A673 (cell line): ENCODE results near the gene ROPN1. TPM values are rescaled to one million over a fixed set of nuclear protein-coding genes. Genes with fewer than 3 reads are reported as not detected.
A peak's percentile ranks its signal among the peaks of the same experiment; 100 is the strongest.
"Not testable (repeated sequence)": the region's sequence is repeated elsewhere in the genome, so short reads cannot be mapped to it uniquely, and the experiment has no call there.

ENCODE experiments used
- BruUV-seq: library from RNA; stranded (reverse); fragments of 400-500 nt; replicated peaks from 2 replicates; lab custom pipeline; 2021; lab: Mats Ljungman, UMichigan
- CTCF ChIA-PET: fragments of 300-600 bp; sonication (Branson Sonifier 250); formaldehyde crosslinking; loops from one replicate; lab custom pipeline; 2022; ENCODE audit warnings: antibody characterized with exemption; lab: Charles Lee
- POLR2A ChIA-PET: fragments of 300-600 bp; sonication (Branson Sonifier 250); formaldehyde crosslinking; loops from one replicate; lab custom pipeline; 2022; ENCODE audit warnings: antibody characterized with exemption; ENCODE audit not compliant: low non-redundant PET; lab: Charles Lee
- DNase-seq: peaks from one replicate; pipeline ENCODE4 v3.0.0-alpha.2; 2015; ENCODE audit warnings: low spot score
- H3K27ac ChIP-seq: fragments of 200-600 bp; sonication (generic); 2 replicates; pipeline ENCODE4 v1.5.1; 2016; ENCODE audit warnings: mixed run types, low read depth, mild to moderate bottlenecking, mixed read lengths, antibody characterized with exemption, low read length; ENCODE audit not compliant: poor library complexity, severe bottlenecking
- H3K27me3 ChIP-seq: fragments of 200-600 bp; sonication (generic); replicated peaks from 2 replicates; pipeline ENCODE4 v1.6.1; 2017; ENCODE audit warnings: mixed run types, low read depth, mild to moderate bottlenecking, mixed read lengths, antibody characterized with exemption, low read length; ENCODE audit not compliant: insufficient read depth, poor library complexity
- H3K36me3 ChIP-seq: fragments of 200-600 bp; sonication (generic); 2 replicates; pipeline ENCODE4 v1.6.1; 2016; ENCODE audit warnings: mixed run types, mild to moderate bottlenecking, mixed read lengths, antibody characterized with exemption, low read length; ENCODE audit not compliant: insufficient read depth, poor library complexity, severe bottlenecking
- H3K4me1 ChIP-seq: fragments of 200-600 bp; sonication (generic); 2 replicates; pipeline ENCODE4 v1.6.1; 2017; ENCODE audit warnings: mixed run types, mild to moderate bottlenecking, mixed read lengths, antibody characterized with exemption, low read length; ENCODE audit not compliant: insufficient read depth, poor library complexity, severe bottlenecking
- H3K4me3 ChIP-seq: fragments of 200-600 bp; sonication (generic); 2 replicates; pipeline ENCODE4 v1.5.1; 2016; ENCODE audit warnings: low read depth, mixed run types, mild to moderate bottlenecking, mixed read lengths, low read length; ENCODE audit not compliant: poor library complexity, severe bottlenecking
- H3K9me3 ChIP-seq: fragments of 200-600 bp; sonication (generic); 2 replicates; pipeline ENCODE4 v1.6.1; 2016; ENCODE audit warnings: mixed run types, low read depth, mild to moderate bottlenecking, mixed read lengths, antibody characterized with exemption, low read length; ENCODE audit not compliant: poor library complexity, severe bottlenecking
- CTCF ChIP-seq: fragments of 300-800, 200-600 bp; sonication (generic); conservative IDR thresholded peaks from 2 replicates; pipeline ENCODE4 v1.5.1; 2017; ENCODE audit warnings: low read depth, mild to moderate bottlenecking, antibody characterized with exemption, low read length, moderate library complexity, mixed read lengths
- EZH2 ChIP-seq: fragments of 200-600 bp; sonication (generic); IDR thresholded peaks from 2 replicates; pipeline ENCODE4 v1.6.1; 2017; ENCODE audit warnings: borderline replicate concordance, low read depth, mild to moderate bottlenecking, mixed read lengths, antibody characterized with exemption, low read length; ENCODE audit not compliant: poor library complexity, severe bottlenecking
- intact Hi-C: fragments of 100-400 bp; cut with micrococcal nuclease; formaldehyde crosslinking; loops from one replicate; pipeline ENCODE4 v1.10.0; 2022; ENCODE audit not compliant: unreplicated experiment
- total RNA-seq: library from RNA; stranded (reverse); gene quantifications from 2 replicates; pipeline ENCODE4 v1.2.3, GENCODE V29; 2021

ROPN1 gene
- total RNA-seq, 1 experiment from 2014 or later = not detected

GRCh38 chr3:124026516-124026915 is 34.6 kb upstream of the ROPN1 start:
- Histone ChIP-seq H3K27ac (no peak overlapping the region), H3K4me1 (no peaks in the 10 kb centered on the region), H3K4me3 (no peak overlapping the region), H3K9me3 (no peaks in the 10 kb centered on the region), H3K36me3 (no peaks in the 10 kb centered on the region), H3K27me3 (no peaks in the 10 kb centered on the region)
- BruUV-seq = no TSS peak
- intact Hi-C loops = no loop called here
- TF ChIP-seq EZH2 (no peak), CTCF (no peak)
- no peak for DNase-seq
- ChIA-PET CTCF (no interaction called here), POLR2A (no interaction called here)

GRCh38 chr3:124023531-124023930 is 31.6 kb upstream of the ROPN1 start:
- H3K4me3 ChIP-seq, BruUV-seq, POLR2A ChIA-PET, intact Hi-C loops, H3K9me3 ChIP-seq, H3K4me1 ChIP-seq, H3K27ac ChIP-seq, H3K27me3 ChIP-seq, H3K36me3 ChIP-seq: not testable (repeated sequence)
- DNase-seq = peak; percentile 48
- CTCF ChIA-PET = interaction anchor here (0.6 to 1.0 kb wide), 2 partner anchors 9 to 371 kb away, joined by 4 read pairs; partner anchors contain the start of gene KALRN

- CTCF ChIA-PET = no interaction called here
- BruUV-seq = no TSS peak
- no peak for TF ChIP-seq EZH2
- no peak for TF ChIP-seq CTCF
- Histone ChIP-seq H3K9me3 (no peaks in the 10 kb centered on the region), H3K27me3 (no peaks in the 10 kb centered on the region), H3K4me3 (no peak overlapping the region), H3K27ac (no peak overlapping the region), H3K4me1 (no peaks in the 10 kb centered on the region), H3K36me3 (no peaks in the 10 kb centered on the region)
- intact Hi-C loops = loop anchor here (5.0 kb wide), 2 partner anchors 263 to 543 kb away; no protein-coding TSS in a partner anchor
- DNase-seq = no peak
- POLR2A ChIA-PET = no interaction called here
Observed at GRCh38 chr3:124019291-124019690, 27.4 kb upstream of the ROPN1 start.

- H3K27ac ChIP-seq, H3K4me3 ChIP-seq, H3K9me3 ChIP-seq, H3K36me3 ChIP-seq, POLR2A ChIA-PET, BruUV-seq, DNase-seq, H3K27me3 ChIP-seq, CTCF ChIA-PET, H3K4me1 ChIP-seq: not testable (repeated sequence)
- intact Hi-C loops = loop anchor here (2.0 to 5.0 kb wide), 3 partner anchors 265 to 545 kb away; no protein-coding TSS in a partner anchor
Observed at GRCh38 chr3:124017502-124017901, 25.6 kb upstream of the ROPN1 start.
